NB4 (cell line): ENCODE measurements around the gene UGT1A3.

ENCODE experiments used
- DNase-seq: peaks from one replicate; pipeline ENCODE4 v3.0.0; 2010; ENCODE audit warnings: low read depth
- H3K4me3 ChIP-seq: one replicate; pipeline ENCODE4 v1.5.1; 2011; ENCODE audit warnings: mild to moderate bottlenecking, low read depth, low read length, moderate library complexity
- CTCF ChIP-seq: IDR thresholded peaks from one replicate; pipeline ENCODE4 v1.5.1; 2012; ENCODE audit warnings: low read depth, low read length
- MAX ChIP-seq: IDR thresholded peaks from 2 replicates; pipeline ENCODE4 v1.6.1; 2011; ENCODE audit warnings: low read depth, low read length
- MYC ChIP-seq: IDR thresholded peaks from 2 replicates; pipeline ENCODE4 v1.6.1; 2011; ENCODE audit warnings: low read depth, low read length
- POLR2A ChIP-seq: IDR thresholded peaks from 2 replicates; pipeline ENCODE4 v1.6.1; 2011; ENCODE audit warnings: mild to moderate bottlenecking; ENCODE audit not compliant: insufficient read length; ENCODE audit errors: extremely low read depth

UGT1A3 gene

GRCh38 chr2:233793465-233794127, 64.8 kb downstream of the UGT1A3 start:
- no peak for TF ChIP-seq CTCF
- TF ChIP-seq POLR2A, result no peak
- TF ChIP-seq MAX, result no peak
- TF ChIP-seq MYC, result no peak
- no peak overlapping the region for H3K4me3 ChIP-seq
- no peak for DNase-seq

- TF ChIP-seq MYC, result no peak
- no peak for TF ChIP-seq POLR2A
- no peak for TF ChIP-seq CTCF
- TF ChIP-seq MAX, result no peak
- DNase-seq, result no peak
- no peak overlapping the region for H3K4me3 ChIP-seq
These were observed 65.4 kb downstream of the UGT1A3 start for GRCh38 chr2:233794128-233794658.

GRCh38 chr2:233795735-233796171, 66.9 kb downstream of the UGT1A3 start:
- TF ChIP-seq MYC, result no peak
- no peak for TF ChIP-seq POLR2A
- TF ChIP-seq MAX, result no peak
- TF ChIP-seq CTCF, result no peak
- no peak overlapping the region for H3K4me3 ChIP-seq
- DNase-seq, result no peak

DNA sequence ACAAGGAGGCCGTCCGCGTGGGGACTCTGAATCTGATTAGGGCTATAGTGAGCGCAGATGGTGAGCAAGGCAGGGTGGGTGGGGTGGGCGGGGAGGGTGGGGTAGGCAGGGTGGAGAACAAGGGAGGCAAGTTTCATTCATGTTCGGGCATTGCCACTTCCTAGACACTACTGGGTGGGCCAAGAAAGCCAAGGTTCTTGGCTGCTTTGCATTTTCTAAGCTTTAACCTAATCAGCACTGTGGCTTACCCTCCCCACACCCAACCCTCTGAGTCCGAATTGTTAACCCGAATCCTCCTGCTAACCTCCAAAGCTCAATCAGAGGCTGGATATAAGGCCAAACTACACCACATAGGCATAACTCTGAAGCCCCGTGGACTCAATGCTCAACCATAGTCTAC, 67.4 kb downstream of the UGT1A3 start:
- TF ChIP-seq MYC (no peak), POLR2A (no peak), MAX (no peak), CTCF (no peak)
- no peak for DNase-seq
- H3K4me3 ChIP-seq, result no peak overlapping the region

GRCh38 chr2:233798335-233799086, 69.7 kb downstream of the UGT1A3 start:
- TF ChIP-seq POLR2A, result no peak
- no peak for TF ChIP-seq MYC
- TF ChIP-seq MAX, result no peak
- no peak for TF ChIP-seq CTCF
- no peak for DNase-seq
- no peak overlapping the region for H3K4me3 ChIP-seq
